Naive thymus-derived CD8-positive, alpha-beta T cell (primary cell): ENCODE results near the gene TIMM8A. TPM values are rescaled to one million over a fixed set of nuclear protein-coding genes. Genes with fewer than 3 reads are reported as not detected.

Experiments
- ATAC-seq, 2 donors: fragments of 150-1000 bp; cut with Tn5 transposase in 1 of 2; sonication (Bioruptor Pico), chemical (Tn5 transposase) in 1 of 2; 1 replicate in 1 of 2; 2 replicates in 1 of 2; pipeline ENCODE4 v1.10.0; 2021; ENCODE audit warnings: mild to moderate bottlenecking in 2 of 2, moderate library complexity in 2 of 2
- POLR2A ChIA-PET: fragments of 350-600 bp; sonication (Branson Sonifier 250); formaldehyde crosslinking; loops from one replicate; lab custom pipeline; 2021; ENCODE audit warnings: antibody characterized with exemption; lab: Charles Lee
- DNase-seq, 10 donors: peaks; one replicate each; pipeline versions ENCODE4 v3.0.0 to v3.0.0-alpha.2; 2020 to 2022
- H3K27ac Mint-ChIP-seq, 10 donors: one replicate each; pipeline ENCODE4 v1.8.0; 2020 to 2022; ENCODE audit warnings: mild to moderate bottlenecking in 10 of 10, mixed read lengths in 10 of 10, moderate library complexity in 4 of 10, inconsistent platforms in 1 of 10
- H3K27me3 Mint-ChIP-seq, 5 donors: one replicate each; pipeline ENCODE4 v1.8.0; 2021 to 2022; ENCODE audit warnings: mixed read lengths in 5 of 5
- H3K36me3 Mint-ChIP-seq, 3 donors: one replicate each; pipeline ENCODE4 v1.8.0; 2020 to 2022; ENCODE audit warnings: mixed read lengths in 3 of 3, mild to moderate bottlenecking in 2 of 3, inconsistent platforms in 1 of 3
- H3K4me1 Mint-ChIP-seq, 4 donors: one replicate each; pipeline ENCODE4 v1.8.0; 2021 to 2022; ENCODE audit warnings: mixed read lengths in 4 of 4
- H3K4me3 Mint-ChIP-seq, 10 donors: one replicate each; pipeline ENCODE4 v1.8.0; 2020 to 2022; ENCODE audit warnings: mild to moderate bottlenecking in 10 of 10, mixed read lengths in 10 of 10, moderate library complexity in 6 of 10, inconsistent platforms in 1 of 10
- H3K9me3 Mint-ChIP-seq, 9 donors: one replicate each; pipeline ENCODE4 v1.8.0; 2020 to 2022; ENCODE audit warnings: mixed read lengths in 9 of 9, mild to moderate bottlenecking in 3 of 9, inconsistent platforms in 1 of 9, moderate library complexity in 1 of 9
- polyA plus RNA-seq, 3 donors: library from polyadenylated mRNA; unstranded; fragments of 300-500 nt; fragmentation: Illumina TruSeq; gene quantifications; one replicate each; pipeline ENCODE4 v1.2.3, GENCODE V29; 2021
- total RNA-seq, 8 experiments: library from RNA in 2 of 8; stranded (reverse) in 2 of 8; gene quantifications; one replicate each; pipeline ENCODE4 v1.2.3 and lab custom pipeline; 2021 to 2026

Gene TIMM8A, protein sequence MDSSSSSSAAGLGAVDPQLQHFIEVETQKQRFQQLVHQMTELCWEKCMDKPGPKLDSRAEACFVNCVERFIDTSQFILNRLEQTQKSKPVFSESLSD
- 10 to 100 TPM; 11.2 to 14.1 TPM for total RNA-seq
- polyA plus RNA-seq, result 10 to 100 TPM in 2 of 3 donors, 1 to 10 TPM in 1; 8.6 to 12.0 (median 11.8) TPM
- 4.6 to 22.7 (median 5.2) reads per million in 6 experiments for total RNA-seq (lab: John Stamatoyannopoulos, UW)

- H3K9me3 Mint-ChIP-seq, result no peaks in the 10 kb centered on the region
- POLR2A ChIA-PET, result interaction anchor here (0.6 to 2.4 kb wide), 2 partner anchors 42 to 59 kb away, joined by 3 to 11 read pairs; partner anchors contain the start of genes GLA and RPL36A
- peak within 1 kb of the TSS; percentile 86 to 93 (median 91) for H3K4me3 Mint-ChIP-seq
- no peaks in the 10 kb centered on the region for H3K27me3 Mint-ChIP-seq
- peaks cover 0 to 27% (median 13%) of the 10 kb centered on the region in 4 donors for H3K4me1 Mint-ChIP-seq
- H3K36me3 Mint-ChIP-seq, result peaks cover 0 to 15% (median 4%) of the 10 kb centered on the region in 3 donors
- DNase-seq (peak; percentile 62 to 85 (median 70)), ATAC-seq (peak; percentile 98 to 99)
- H3K27ac Mint-ChIP-seq, result peak within 1 kb of the TSS; percentile 67 to 96 (median 94)
These were observed at the start of gene TIMM8A for GRCh38 chrX:101348452-101349192. Gene TIMM8A (minus strand): TSS chrX:101348742. CDS start chrX:101348664, 78 bp downstream.

- Mint-ChIP-seq H3K27me3 (no peaks in the 10 kb centered on the region), H3K36me3 (peaks cover 0 to 39% (median 0%) of the 10 kb centered on the region in 3 donors), H3K9me3 (no peaks in the 10 kb centered on the region), H3K27ac (no peak overlapping the region), H3K4me1 (peaks cover 0 to 12% (median 7%) of the 10 kb centered on the region in 4 donors), H3K4me3 (no peak overlapping the region)
- DNase-seq (no peak), ATAC-seq (no peak)
- POLR2A ChIA-PET, result no interaction called here
These were observed 49.2 kb upstream of the TIMM8A start for GRCh38 chrX:101397779-101398178.

- ATAC-seq, result no peak
- POLR2A ChIA-PET, result no interaction called here
- Mint-ChIP-seq H3K9me3 (no peaks in the 10 kb centered on the region), H3K36me3 (peaks cover 0 to 48% (median 0%) of the 10 kb centered on the region in 3 donors), H3K4me1 (peaks cover 3 to 26% (median 23%) of the 10 kb centered on the region in 4 donors), H3K27me3 (no peaks in the 10 kb centered on the region), H3K4me3 (no peak overlapping the region), H3K27ac (peak overlapping the region in 5 of 10 donors; percentile 7 to 53 (median 40))
- DNase-seq, result no peak
These were observed 47.2 kb upstream of the TIMM8A start for GRCh38 chrX:101395789-101396188.

- Mint-ChIP-seq H3K4me1 (peaks cover 3 to 32% (median 27%) of the 10 kb centered on the region in 4 donors), H3K27me3 (no peaks in the 10 kb centered on the region), H3K9me3 (no peaks in the 10 kb centered on the region), H3K27ac (peak overlapping the region in 4 of 10 donors; percentile 33 to 83 (median 64)), H3K36me3 (peaks cover 0 to 46% (median 0%) of the 10 kb centered on the region in 3 donors), H3K4me3 (no peak overlapping the region)
- POLR2A ChIA-PET, result interaction anchor here (0.7 kb wide), 1 partner anchor 10 kb away, joined by 3 read pairs; no protein-coding TSS in a partner anchor
- ATAC-seq (no peak), DNase-seq (no peak)
These were observed 45.8 kb upstream of the TIMM8A start for GRCh38 chrX:101394372-101394771.

DNA sequence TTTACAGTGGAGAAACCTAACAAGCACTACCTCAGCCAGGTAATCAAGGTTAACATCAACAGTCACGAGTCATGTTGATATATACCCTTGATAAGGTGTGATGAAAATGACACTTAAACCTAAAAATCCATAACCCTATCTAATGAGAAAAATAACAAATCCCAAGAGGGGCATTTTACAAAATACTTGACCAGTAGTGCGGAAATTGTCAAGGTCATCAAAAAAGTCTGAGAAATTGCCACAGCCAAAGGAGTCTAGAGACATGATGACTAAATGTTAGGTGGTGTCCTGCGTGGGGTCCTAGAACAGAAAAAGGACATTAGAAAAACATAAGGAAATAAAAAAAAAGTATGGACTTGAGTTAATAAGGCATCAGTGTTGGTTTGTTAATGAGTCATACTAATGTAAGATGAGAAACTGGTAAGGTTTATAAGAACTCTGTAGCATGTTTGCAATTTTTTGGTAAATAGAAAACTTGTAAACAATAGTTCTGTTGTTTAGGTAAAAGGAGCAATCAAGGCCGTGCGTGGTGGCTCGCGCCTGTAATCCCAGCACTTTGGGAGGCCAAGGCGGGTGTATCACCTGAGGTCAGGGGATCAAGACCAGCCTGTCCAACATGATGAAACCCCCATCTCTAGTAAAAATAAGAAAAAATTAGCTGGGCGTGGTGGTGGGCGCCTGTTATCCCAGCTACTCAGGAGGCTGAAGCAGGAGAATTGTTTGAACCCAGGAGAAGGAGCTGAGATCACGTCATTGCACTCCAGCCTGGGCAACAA, 45.2 kb upstream of the TIMM8A start:
- ATAC-seq, result no peak
- Mint-ChIP-seq H3K4me3 (no peak overlapping the region), H3K9me3 (no peaks in the 10 kb centered on the region), H3K27me3 (no peaks in the 10 kb centered on the region), H3K36me3 (peaks cover 0 to 46% (median 0%) of the 10 kb centered on the region in 3 donors), H3K27ac (peak overlapping the region; percentile 18 to 85 (median 68)), H3K4me1 (peaks cover 3 to 32% (median 27%) of the 10 kb centered on the region in 4 donors)
- DNase-seq, result no peak
- POLR2A ChIA-PET, result interaction anchor here (0.7 kb wide), 1 partner anchor 11 kb away, joined by 3 read pairs; no protein-coding TSS in a partner anchor

DNA sequence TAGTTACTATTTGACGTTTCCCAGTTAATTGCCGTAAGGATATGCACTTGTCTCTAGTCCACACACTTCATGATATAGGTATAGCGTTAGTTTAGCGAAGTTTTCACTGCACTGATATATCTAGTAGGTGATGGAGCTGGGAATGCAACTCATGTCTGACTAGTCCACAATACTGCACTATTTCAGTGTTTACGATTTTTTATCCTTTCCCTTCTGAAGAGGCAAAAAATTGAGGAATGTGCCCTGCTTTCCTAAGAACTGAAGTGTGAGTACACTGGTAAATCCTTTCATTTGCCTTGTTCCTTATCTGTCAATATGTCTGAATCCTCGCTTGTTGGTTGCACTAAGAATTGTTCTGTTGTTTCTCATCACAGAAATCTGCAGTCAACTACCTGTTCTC, 43.3 kb upstream of the TIMM8A start:
- Mint-ChIP-seq H3K4me1 (peaks cover 3 to 32% (median 27%) of the 10 kb centered on the region in 4 donors), H3K27me3 (no peaks in the 10 kb centered on the region), H3K27ac (peak overlapping the region; percentile 91 to 98 (median 96)), H3K9me3 (no peaks in the 10 kb centered on the region), H3K36me3 (peaks cover 0 to 46% (median 0%) of the 10 kb centered on the region in 3 donors), H3K4me3 (peak overlapping the region; percentile 88 to 95 (median 92))
- POLR2A ChIA-PET, result interaction anchor here (0.6 to 1.8 kb wide), 2 partner anchors 26 to 133 kb away, joined by 3 to 17 read pairs; no protein-coding TSS in a partner anchor
- ATAC-seq, result no peak
- DNase-seq, result no peak

GRCh38 chrX:101390664-101391525, 42.4 kb upstream of the TIMM8A start, which contains the start of gene RPL36A:
Gene RPL36A (plus strand): TSS chrX:101391011. CDS start chrX:101391044, 33 bp downstream.
- H3K27me3 Mint-ChIP-seq, result no peaks in the 10 kb centered on the region
- peak; percentile 59 to 89 (median 72) for DNase-seq
- peaks cover 3 to 36% (median 27%) of the 10 kb centered on the region in 4 donors for H3K4me1 Mint-ChIP-seq
- H3K27ac Mint-ChIP-seq, result peak within 1 kb of the TSS; percentile 91 to 98 (median 96)
- no peaks in the 10 kb centered on the region for H3K9me3 Mint-ChIP-seq
- peaks cover 0 to 41% (median 0%) of the 10 kb centered on the region in 3 donors for H3K36me3 Mint-ChIP-seq
- H3K4me3 Mint-ChIP-seq, result peak within 1 kb of the TSS; percentile 88 to 95 (median 92)
- POLR2A ChIA-PET, result interaction anchor here (0.6 to 1.9 kb wide), 8 partner anchors 11 to 768 kb away, joined by 3 to 17 read pairs (median 5); partner anchors contain the start of genes GLA, HNRNPH2, TIMM8A and ZMAT1
- ATAC-seq, result peak; percentile 93

GRCh38 chrX:101388604-101389003, 40.1 kb upstream of the TIMM8A start:
- H3K27ac Mint-ChIP-seq, result no peak overlapping the region
- peaks cover 3 to 33% (median 24%) of the 10 kb centered on the region in 4 donors for H3K4me1 Mint-ChIP-seq
- no peak overlapping the region for H3K4me3 Mint-ChIP-seq
- DNase-seq (no peak), ATAC-seq (no peak)
- POLR2A ChIA-PET, result no interaction called here
- H3K27me3 Mint-ChIP-seq, result no peaks in the 10 kb centered on the region
- peaks cover 0 to 23% (median 0%) of the 10 kb centered on the region in 3 donors for H3K36me3 Mint-ChIP-seq
- H3K9me3 Mint-ChIP-seq, result no peaks in the 10 kb centered on the region

- POLR2A ChIA-PET, result no interaction called here
- Mint-ChIP-seq H3K36me3 (peaks cover 0 to 3% (median 0%) of the 10 kb centered on the region in 3 donors), H3K27me3 (no peaks in the 10 kb centered on the region), H3K4me1 (peaks cover 3 to 23% (median 9%) of the 10 kb centered on the region in 4 donors), H3K27ac (peak overlapping the region in 3 of 10 donors; percentile 51 to 66 (median 51)), H3K4me3 (peak overlapping the region in 1 of 10 donors; percentile 80), H3K9me3 (no peaks in the 10 kb centered on the region)
- DNase-seq (no peak), ATAC-seq (no peak)
These were observed 38.0 kb upstream of the TIMM8A start for GRCh38 chrX:101386542-101386885.

DNA sequence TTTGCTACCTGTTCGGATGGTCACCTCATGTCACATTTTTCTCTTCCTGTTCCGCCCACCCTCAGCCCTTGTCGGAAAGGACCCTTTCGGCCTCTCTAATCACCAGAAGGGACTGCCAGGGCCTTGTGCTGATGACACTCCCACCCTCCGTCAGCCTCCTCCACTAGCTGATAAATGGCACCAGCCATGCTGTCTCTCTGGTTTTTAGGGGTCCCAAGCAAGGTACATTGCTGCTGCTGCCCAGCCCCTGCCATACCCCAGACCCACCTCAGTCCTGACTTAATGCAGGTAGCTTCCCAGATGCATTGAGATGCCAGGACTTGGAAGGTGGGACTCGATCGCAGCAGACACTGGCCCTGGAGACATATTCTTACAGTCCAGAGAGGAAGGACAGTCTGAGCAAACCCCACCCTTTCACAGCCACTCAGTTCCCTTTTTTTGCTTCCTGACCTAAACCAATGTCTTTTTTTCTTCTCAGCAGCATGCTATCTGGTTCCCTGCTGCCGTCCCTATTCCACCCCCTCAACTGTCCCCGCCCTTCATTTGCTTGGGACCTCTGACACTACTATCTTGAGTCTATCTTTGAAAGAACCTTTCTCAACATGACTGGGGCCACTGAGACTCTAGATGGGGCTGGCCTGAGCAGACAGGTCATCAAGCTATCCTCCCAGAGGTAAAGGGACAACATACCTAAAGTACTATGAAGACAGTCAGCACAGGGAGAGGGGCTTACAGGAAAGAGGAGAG, 37.4 kb upstream of the TIMM8A start, which contains the start of gene BTK:
TSS of gene BTK (minus strand) at position 397 of the 747 bp plus-strand sequence. CDS start 10,907 bp downstream, outside the sequence.
- Mint-ChIP-seq H3K4me3 (peak within 1 kb of the TSS in 2 of 10 donors; percentile 1 to 80), H3K36me3 (no peaks in the 10 kb centered on the region), H3K27me3 (no peaks in the 10 kb centered on the region), H3K9me3 (no peaks in the 10 kb centered on the region), H3K4me1 (peaks cover under 1 to 17% (median 4%) of the 10 kb centered on the region in 4 donors), H3K27ac (peak within 1 kb of the TSS in 3 of 10 donors; percentile 51 to 66 (median 51))
- no peak for ATAC-seq
- POLR2A ChIA-PET, result no interaction called here
- DNase-seq, result peak in 1 of 10 donors; percentile 2
